Mesendoderm (in vitro differentiated cells): ENCODE data around the gene ZNF25. TPM values are rescaled to one million over a fixed set of nuclear protein-coding genes. Genes with fewer than 3 reads are reported as not detected.

Source experiments
- small RNA-seq: library from polyadenylated mRNA; stranded (forward); fragments of <200 nt; extraction: miRNeasy Mini kit (QIAGEN cat#:217004); gene quantifications from one replicate; pipeline ENCODE3, GENCODE V24; 2013; ENCODE audit not compliant: insufficient read depth

ZNF25 gene

Small RNA genes lying within 50 kb of the gene (small RNA-seq; reads per million reads assigned to genes)
- not detected for gene RF00019
